Measurements from ENCODE around the gene ZKSCAN5.

DNA sequence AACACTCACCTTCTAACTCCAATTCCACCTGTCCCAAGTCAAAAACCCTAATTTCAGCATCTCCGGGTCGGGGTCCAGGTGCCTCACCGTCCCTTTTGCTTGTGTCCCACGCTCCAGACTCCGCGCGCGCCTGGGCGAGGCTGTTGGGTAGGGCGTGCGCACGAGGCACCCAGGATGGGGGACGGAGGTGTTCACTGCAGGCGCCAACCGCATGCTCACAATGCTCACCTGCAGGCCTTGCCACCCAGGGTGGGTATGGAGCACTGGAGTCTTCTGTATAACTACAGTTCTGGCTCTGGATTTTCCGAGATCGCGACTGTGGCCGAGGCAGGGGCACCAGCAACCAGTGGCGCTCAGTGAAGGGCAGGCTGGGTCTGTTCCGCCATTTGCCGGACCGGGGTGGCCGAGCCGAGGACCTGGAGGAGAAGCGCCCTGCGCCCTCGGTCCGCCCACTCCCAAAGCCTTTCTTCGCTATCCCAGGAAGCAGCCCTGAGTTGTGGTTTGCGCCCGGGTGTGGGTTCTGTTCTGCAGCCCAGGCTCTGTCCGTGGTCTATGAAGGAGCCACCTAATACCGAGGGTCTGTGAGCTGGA, 38.7 kb downstream of the ZKSCAN5 start:
- no peak for TF ChIP-seq EZH2 (IDR thresholded peaks at IDR 0.05; ENCODE audit: borderline replicate concordance, insufficient read depth, low read depth, low read length, poor library complexity, severe bottlenecking)
- TF ChIP-seq, protein P1, sequence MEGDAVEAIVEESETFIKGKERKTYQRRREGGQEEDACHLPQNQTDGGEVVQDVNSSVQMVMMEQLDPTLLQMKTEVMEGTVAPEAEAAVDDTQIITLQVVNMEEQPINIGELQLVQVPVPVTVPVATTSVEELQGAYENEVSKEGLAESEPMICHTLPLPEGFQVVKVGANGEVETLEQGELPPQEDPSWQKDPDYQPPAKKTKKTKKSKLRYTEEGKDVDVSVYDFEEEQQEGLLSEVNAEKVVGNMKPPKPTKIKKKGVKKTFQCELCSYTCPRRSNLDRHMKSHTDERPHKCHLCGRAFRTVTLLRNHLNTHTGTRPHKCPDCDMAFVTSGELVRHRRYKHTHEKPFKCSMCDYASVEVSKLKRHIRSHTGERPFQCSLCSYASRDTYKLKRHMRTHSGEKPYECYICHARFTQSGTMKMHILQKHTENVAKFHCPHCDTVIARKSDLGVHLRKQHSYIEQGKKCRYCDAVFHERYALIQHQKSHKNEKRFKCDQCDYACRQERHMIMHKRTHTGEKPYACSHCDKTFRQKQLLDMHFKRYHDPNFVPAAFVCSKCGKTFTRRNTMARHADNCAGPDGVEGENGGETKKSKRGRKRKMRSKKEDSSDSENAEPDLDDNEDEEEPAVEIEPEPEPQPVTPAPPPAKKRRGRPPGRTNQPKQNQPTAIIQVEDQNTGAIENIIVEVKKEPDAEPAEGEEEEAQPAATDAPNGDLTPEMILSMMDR (IDR thresholded peaks at IDR 0.05) = no peak

Measured in B cell (primary cell).